ENCODE results near the gene LARP6. TPM values are rescaled to one million over a fixed set of nuclear protein-coding genes. Genes with fewer than 3 reads are reported as not detected.

LARP6 gene
- total RNA-seq, 2 experiments from 2014 or later: 0.31 TPM; not detected in 1

GRCh38 chr15:70797464-70797863 is 56.5 kb downstream of the LARP6 start:
- intact Hi-C loops (cut with DNase I, micrococcal nuclease): no loop called here
- Mint-ChIP-seq H3K27me3 (peaks cover 13% of the 10 kb centered on the region), H3K36me3 (ENCODE audit: low read depth) (no peaks in the 10 kb centered on the region), H3K4me3 (no peak overlapping the region), H3K4me1 (ENCODE audit: low read depth) (no peaks in the 10 kb centered on the region), H3K27ac (no peak overlapping the region), H3K9me3 (no peaks in the 10 kb centered on the region)
- Histone ChIP-seq H3K27me3 (ENCODE audit: control insufficient read depth in 1 of 2, insufficient read depth in 2 of 2, low read length in 2 of 2) (peaks cover 4 to 6% of the 10 kb centered on the region in 2 experiments), H3K27ac (ENCODE audit: low read depth in 1 of 2, low read length in 2 of 2) (no peak overlapping the region), H3K9me3 (ENCODE audit: control insufficient read depth in 1 of 2, insufficient read depth in 1 of 2, low read length in 2 of 2) (peaks cover 0 to 4% of the 10 kb centered on the region in 2 experiments), H3K36me3 (ENCODE audit: insufficient read depth, low read length) (no peaks in the 10 kb centered on the region), H3K4me3 (ENCODE audit: low read length) (no peak overlapping the region), H3K4me1 (ENCODE audit: insufficient read depth, low read length) (no peaks in the 10 kb centered on the region)
- POLR2A ChIA-PET: no interaction called here
- TF ChIP-seq CTCF (IDR thresholded peaks at IDR 0.05): no peak
- ATAC-seq (ENCODE audit: poor library complexity): no peak
- no peak for DNase-seq
- CTCF ChIA-PET: no interaction called here

GRCh38 chr15:70796516-70797310 is 57.2 kb downstream of the LARP6 start:
- no peak overlapping the region for H3K4me3 Mint-ChIP-seq
- peaks cover 4 to 6% of the 10 kb centered on the region in 2 experiments for H3K27me3 ChIP-seq (ENCODE audit: control insufficient read depth in 1 of 2, insufficient read depth in 2 of 2, low read length in 2 of 2)
- POLR2A ChIA-PET: no interaction called here
- H3K4me1 Mint-ChIP-seq (ENCODE audit: low read depth): no peaks in the 10 kb centered on the region
- CTCF ChIA-PET: no interaction called here
- H3K9me3 ChIP-seq (ENCODE audit: control insufficient read depth in 1 of 2, insufficient read depth in 1 of 2, low read length in 2 of 2): peaks cover 0 to 4% of the 10 kb centered on the region in 2 experiments
- H3K4me3 ChIP-seq (ENCODE audit: low read length): no peak overlapping the region
- H3K27ac ChIP-seq (ENCODE audit: low read depth in 1 of 2, low read length in 2 of 2): no peak overlapping the region
- no peak for TF ChIP-seq CTCF (IDR thresholded peaks at IDR 0.05)
- no peaks in the 10 kb centered on the region for H3K4me1 ChIP-seq (ENCODE audit: insufficient read depth, low read length)
- ATAC-seq (ENCODE audit: poor library complexity) (no peak), DNase-seq (no peak)
- no peaks in the 10 kb centered on the region for H3K36me3 Mint-ChIP-seq (ENCODE audit: low read depth)
- no peaks in the 10 kb centered on the region for H3K36me3 ChIP-seq (ENCODE audit: insufficient read depth, low read length)
- H3K9me3 Mint-ChIP-seq: no peaks in the 10 kb centered on the region
- no peak overlapping the region for H3K27ac Mint-ChIP-seq
- H3K27me3 Mint-ChIP-seq: peaks cover 19% of the 10 kb centered on the region
- intact Hi-C loops (cut with DNase I, micrococcal nuclease): no loop called here

GRCh38 chr15:70795311-70795665 is 58.7 kb downstream of the LARP6 start:
- peaks cover 0 to 4% of the 10 kb centered on the region in 2 experiments for H3K9me3 ChIP-seq (ENCODE audit: control insufficient read depth in 1 of 2, insufficient read depth in 1 of 2, low read length in 2 of 2)
- H3K36me3 ChIP-seq (ENCODE audit: insufficient read depth, low read length): no peaks in the 10 kb centered on the region
- peaks cover 4 to 6% of the 10 kb centered on the region in 2 experiments for H3K27me3 ChIP-seq (ENCODE audit: control insufficient read depth in 1 of 2, insufficient read depth in 2 of 2, low read length in 2 of 2)
- Mint-ChIP-seq H3K27me3 (peaks cover 18% of the 10 kb centered on the region), H3K4me3 (no peak overlapping the region), H3K36me3 (ENCODE audit: low read depth) (no peaks in the 10 kb centered on the region), H3K27ac (no peak overlapping the region), H3K9me3 (no peaks in the 10 kb centered on the region), H3K4me1 (ENCODE audit: low read depth) (no peaks in the 10 kb centered on the region)
- no peaks in the 10 kb centered on the region for H3K4me1 ChIP-seq (ENCODE audit: insufficient read depth, low read length)
- no peak overlapping the region for H3K27ac ChIP-seq (ENCODE audit: low read depth in 1 of 2, low read length in 2 of 2)
- intact Hi-C loops (cut with DNase I, micrococcal nuclease): no loop called here
- no peak for TF ChIP-seq CTCF (IDR thresholded peaks at IDR 0.05)
- H3K4me3 ChIP-seq (ENCODE audit: low read length): no peak overlapping the region
- ChIA-PET POLR2A (no interaction called here), CTCF (no interaction called here)
- ATAC-seq (ENCODE audit: poor library complexity) (no peak), DNase-seq (no peak)

All from CD4-positive, alpha-beta T cell (primary cell).